GM12872 (cell line): ENCODE measurements around the gene UBE2F.

Experiments
- TF ChIP-seq, protein P1 (sequence below): IDR thresholded peaks from 3 replicates; pipeline ENCODE4 v1.5.1; 2011; ENCODE audit warnings: low read depth, mild to moderate bottlenecking, low read length, moderate library complexity; ENCODE audit not compliant: insufficient read depth

Gene UBE2F, protein sequence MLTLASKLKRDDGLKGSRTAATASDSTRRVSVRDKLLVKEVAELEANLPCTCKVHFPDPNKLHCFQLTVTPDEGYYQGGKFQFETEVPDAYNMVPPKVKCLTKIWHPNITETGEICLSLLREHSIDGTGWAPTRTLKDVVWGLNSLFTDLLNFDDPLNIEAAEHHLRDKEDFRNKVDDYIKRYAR

DNA sequence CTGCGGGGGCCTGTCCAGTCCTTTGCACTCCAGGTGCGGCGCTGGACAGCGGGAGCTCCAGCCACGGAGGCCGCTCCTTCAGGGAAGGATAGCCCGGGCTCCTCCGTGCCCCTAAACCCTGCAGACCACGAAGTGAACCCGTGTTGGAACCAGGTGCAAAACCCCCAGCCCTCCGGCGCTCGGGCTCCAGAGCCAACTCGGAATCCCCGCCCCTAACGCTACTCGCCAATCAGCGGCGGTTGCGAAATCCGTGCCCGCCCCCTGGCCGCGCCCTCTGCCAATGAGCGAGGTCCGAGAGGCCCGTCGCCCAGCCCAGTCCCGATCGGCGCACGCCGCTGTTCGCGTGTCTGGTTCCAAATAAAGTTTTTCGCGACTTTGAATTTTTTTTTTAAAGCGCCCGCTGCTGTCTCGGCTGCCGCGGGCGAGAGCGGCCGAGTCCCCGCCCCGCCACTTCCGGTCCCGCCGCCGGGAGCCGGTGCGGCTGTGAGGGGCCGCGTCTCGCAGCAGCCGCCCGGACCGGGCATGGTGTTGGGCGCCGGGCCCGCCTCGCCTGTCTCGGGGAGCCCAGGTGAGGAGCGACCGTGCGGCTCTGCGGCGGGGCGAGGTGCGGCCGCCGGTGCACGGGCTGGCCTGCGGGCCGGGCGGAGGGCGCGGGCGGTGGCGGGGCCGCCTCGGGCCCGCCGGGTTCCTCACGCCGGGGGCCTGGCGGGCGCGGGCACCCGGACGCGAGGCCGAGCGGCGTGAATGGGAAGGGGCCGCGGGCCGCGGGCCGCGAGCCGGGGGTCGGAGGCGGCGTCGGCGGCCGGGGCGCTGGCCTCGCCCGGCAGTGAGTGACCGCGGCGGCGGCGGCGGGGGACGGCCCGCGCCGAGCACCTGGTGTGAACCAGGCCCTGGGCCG lies at the start of gene UBE2F:
TSS of gene UBE2F (plus strand) at position 450 of the 898 bp plus-strand sequence. CDS start 6,094 bp downstream, outside the sequence.
- TF ChIP-seq, protein P1, sequence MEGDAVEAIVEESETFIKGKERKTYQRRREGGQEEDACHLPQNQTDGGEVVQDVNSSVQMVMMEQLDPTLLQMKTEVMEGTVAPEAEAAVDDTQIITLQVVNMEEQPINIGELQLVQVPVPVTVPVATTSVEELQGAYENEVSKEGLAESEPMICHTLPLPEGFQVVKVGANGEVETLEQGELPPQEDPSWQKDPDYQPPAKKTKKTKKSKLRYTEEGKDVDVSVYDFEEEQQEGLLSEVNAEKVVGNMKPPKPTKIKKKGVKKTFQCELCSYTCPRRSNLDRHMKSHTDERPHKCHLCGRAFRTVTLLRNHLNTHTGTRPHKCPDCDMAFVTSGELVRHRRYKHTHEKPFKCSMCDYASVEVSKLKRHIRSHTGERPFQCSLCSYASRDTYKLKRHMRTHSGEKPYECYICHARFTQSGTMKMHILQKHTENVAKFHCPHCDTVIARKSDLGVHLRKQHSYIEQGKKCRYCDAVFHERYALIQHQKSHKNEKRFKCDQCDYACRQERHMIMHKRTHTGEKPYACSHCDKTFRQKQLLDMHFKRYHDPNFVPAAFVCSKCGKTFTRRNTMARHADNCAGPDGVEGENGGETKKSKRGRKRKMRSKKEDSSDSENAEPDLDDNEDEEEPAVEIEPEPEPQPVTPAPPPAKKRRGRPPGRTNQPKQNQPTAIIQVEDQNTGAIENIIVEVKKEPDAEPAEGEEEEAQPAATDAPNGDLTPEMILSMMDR = no peak

DNA sequence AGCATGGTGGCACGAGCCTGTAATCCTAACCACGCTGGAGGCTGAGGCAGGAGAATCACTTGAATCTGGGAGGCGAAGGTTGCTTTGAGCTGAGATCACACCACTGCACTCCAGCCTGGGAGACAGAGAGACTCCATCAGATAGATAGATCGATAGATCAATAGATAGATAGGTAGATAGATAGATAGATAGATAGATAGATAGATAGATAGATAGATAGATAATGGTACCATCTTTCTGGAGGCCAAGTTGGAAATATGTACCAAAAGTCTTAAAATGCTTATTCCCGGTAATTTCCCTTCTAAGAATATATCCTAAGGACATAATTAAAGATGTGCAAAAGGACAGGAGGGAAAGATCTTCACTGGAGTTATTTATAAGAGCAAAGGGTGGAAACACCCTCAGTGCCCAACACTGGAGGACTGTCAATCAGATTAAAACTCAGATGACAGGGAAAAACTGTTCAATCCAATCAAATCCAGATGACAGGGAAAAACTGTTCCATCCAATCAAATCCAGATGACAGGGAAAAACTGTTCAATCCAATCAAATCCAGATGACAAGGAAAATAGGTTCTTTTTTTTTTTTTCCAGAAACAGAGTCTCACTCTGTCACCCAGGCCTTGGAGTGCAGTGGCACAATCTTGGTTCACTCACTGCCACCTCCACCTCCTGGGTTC lies 49.0 kb upstream of the UBE2F start:
- TF ChIP-seq, protein P1 = no peak

DNA sequence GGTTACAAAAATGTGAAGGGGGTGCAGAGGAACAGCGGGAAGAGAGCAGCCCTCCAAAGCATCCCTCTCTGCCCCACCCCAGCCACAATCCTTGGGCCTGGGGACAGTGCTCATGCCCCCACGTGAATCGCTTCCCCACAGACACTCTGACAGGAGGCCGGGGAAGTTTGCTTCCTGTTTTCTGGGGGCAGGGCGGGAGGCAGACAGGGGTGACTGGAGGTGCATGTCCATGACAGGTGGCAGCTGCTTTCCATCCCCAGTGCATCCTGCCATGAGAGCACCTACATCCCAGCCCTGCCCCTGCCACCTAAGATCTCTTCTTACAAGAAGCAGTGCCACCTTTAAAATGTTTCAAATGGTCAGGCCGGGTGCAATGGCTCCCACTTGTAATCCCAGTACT lies 47.2 kb upstream of the UBE2F start:
- TF ChIP-seq, protein P1 = no peak

DNA sequence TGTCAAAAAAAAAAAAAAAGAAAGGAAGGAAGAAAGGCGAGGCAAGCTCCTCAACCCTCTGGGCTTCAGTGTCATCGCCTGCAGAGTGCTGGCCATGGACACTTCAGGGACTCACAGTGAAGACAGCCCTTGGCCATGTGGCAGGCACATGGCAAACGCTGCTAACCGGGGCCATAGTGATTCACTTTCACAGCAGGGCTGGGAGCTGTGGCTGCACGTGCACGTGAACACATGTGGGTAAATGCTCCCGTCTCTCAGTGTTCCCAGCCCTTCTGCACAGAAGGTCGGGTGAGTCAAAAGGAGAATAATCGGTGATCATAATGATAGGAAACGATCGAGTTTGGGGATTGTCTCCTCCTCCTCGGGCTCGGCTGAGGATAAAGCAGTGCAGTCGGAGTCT lies 46.1 kb upstream of the UBE2F start:
- TF ChIP-seq, protein P1 = no peak

DNA sequence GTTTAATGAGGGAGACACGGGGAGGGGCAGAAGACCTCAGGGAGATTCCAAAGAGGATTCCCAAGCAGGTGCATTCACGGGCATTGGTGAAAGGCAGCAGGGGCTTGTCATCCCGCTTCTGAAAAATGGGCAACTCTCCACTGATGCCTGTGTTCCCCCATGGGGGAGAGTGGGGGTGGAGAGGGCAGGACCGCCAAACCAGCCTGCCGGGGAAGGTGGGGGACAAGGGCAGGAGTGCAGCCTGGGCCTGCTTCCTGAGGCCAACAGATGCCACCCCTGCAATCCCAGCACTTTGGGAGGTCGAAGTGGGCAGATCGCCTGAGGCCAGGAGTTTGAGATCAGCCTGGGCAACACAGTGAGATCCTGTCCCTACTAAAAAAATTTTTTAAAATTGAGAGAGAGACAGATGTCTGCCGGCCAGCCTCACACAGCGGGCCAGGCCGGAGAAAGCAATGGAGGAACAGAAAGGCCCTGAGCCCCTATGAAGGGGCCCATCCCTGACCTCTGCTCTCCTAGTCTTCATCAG lies 44.8 kb upstream of the UBE2F start:
- TF ChIP-seq, protein P1 = no peak

DNA sequence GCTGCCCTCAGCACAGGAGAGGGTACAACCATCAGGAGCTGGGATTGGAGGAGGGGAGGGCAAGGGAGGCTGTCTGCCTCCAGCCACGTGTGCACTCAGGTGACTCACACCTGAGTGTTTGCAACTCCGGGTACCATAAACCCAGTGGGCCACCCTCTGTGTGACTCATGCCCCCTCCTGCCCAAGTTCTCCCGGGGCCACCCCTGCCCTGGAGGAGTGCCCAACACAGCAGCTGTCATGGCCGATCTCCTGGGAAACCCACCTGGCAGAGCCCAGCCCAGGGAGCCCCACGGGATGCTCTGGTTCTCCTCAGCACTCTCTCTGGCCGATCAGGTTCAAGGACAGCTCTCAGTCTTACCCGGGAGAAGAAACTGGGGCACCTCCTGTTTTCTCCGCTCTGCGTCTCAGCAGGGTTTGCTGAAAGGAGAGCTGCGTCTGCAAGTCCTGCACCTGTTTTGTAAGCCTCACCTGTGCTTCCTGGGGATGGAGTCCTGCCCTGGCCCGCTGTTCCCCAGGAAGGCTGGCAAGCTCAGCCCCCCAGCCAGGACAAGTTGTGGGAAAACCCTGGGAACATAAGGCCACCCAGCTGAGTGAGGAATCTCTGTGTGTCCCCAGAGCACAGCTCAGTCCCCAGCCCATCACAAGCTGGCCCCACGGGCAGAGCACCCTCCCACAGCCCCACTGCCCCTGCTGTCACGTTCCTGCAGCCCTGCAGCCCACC lies 44.0 kb upstream of the UBE2F start:
- TF ChIP-seq, protein P1 = no peak
